Esophagus mucosa (tissue), 1 donor: ENCODE data around the gene TLNRD1. TPM values are rescaled to one million over a fixed set of nuclear protein-coding genes. Genes with fewer than 3 reads are reported as not detected.

ENCODE experiments used
- ATAC-seq: fragments of 200-7000 bp; cut with Tn5 transposase; one replicate; pipeline ENCODE4 v1.9.1; 2020
- total RNA-seq: library from RNA; stranded (reverse); gene quantifications from one replicate; pipeline ENCODE4 v1.2.4, GENCODE V29; 2023
- donor health status: DM: yes; HTN: yes; CAD: no.

TLNRD1 gene
- total RNA-seq, 1 donor from 2014 or later = 17.7 TPM

GRCh38 chr15:81002331-81003096, 1.8 kb downstream of the TLNRD1 start:
- ATAC-seq = no peak

- ATAC-seq = no peak
Measured at GRCh38 chr15:81003097-81003350, 2.3 kb downstream of the TLNRD1 start.

GRCh38 chr15:81006124-81006523, 5.4 kb downstream of the TLNRD1 start:
- ATAC-seq = no peak

GRCh38 chr15:81007428-81008064, 6.8 kb downstream of the TLNRD1 start:
- ATAC-seq = no peak

GRCh38 chr15:81008312-81008711, 7.6 kb downstream of the TLNRD1 start:
- no peak for ATAC-seq

GRCh38 chr15:81010086-81010485, 9.4 kb downstream of the TLNRD1 start:
- ATAC-seq = no peak

GRCh38 chr15:81011593-81011992, 10.9 kb downstream of the TLNRD1 start:
- ATAC-seq = no peak

GRCh38 chr15:81012588-81012987, 11.9 kb downstream of the TLNRD1 start:
- no peak for ATAC-seq

- ATAC-seq = no peak
Measured at GRCh38 chr15:81013396-81013929, 12.7 kb downstream of the TLNRD1 start.

- no peak for ATAC-seq
Measured at GRCh38 chr15:81014446-81015093, 13.8 kb downstream of the TLNRD1 start.

- peak; percentile 47 for ATAC-seq
Measured at GRCh38 chr15:81015621-81016488, 15.1 kb downstream of the TLNRD1 start.

- no peak for ATAC-seq
Measured at GRCh38 chr15:81016489-81017068, 15.9 kb downstream of the TLNRD1 start.

- no peak for ATAC-seq
Measured at GRCh38 chr15:81018197-81018596, 17.5 kb downstream of the TLNRD1 start.

GRCh38 chr15:81021321-81021720, 20.6 kb downstream of the TLNRD1 start:
- ATAC-seq = no peak

GRCh38 chr15:81023483-81024264, 23.0 kb downstream of the TLNRD1 start:
- ATAC-seq = peak; percentile 76

GRCh38 chr15:81024265-81024872, 23.6 kb downstream of the TLNRD1 start:
- no peak for ATAC-seq

- ATAC-seq = no peak
Measured at GRCh38 chr15:81024936-81025335, 24.2 kb downstream of the TLNRD1 start.

GRCh38 chr15:81025721-81026370, 25.1 kb downstream of the TLNRD1 start:
- no peak for ATAC-seq

GRCh38 chr15:81026836-81027599, 26.3 kb downstream of the TLNRD1 start:
- ATAC-seq = no peak
